Common myeloid progenitor, CD34-positive (primary cell): ENCODE results near the gene DCUN1D1.

ENCODE experiments used
- CTCF ChIA-PET: fragments of 350-600 bp; sonication (Branson Sonifier 250); formaldehyde crosslinking; loops from one replicate; lab custom pipeline; 2021; ENCODE audit warnings: antibody characterized with exemption; lab: Charles Lee
- POLR2A ChIA-PET: fragments of 350-600 bp; sonication (Branson Sonifier 250); formaldehyde crosslinking; loops from one replicate; lab custom pipeline; 2021; ENCODE audit warnings: antibody characterized with exemption; lab: Charles Lee
- DNase-seq, 3 donors: peaks; one replicate each; pipeline versions ENCODE4 v3.0.0 to v3.0.0-alpha.2; 2013
- H3K27ac ChIP-seq, 2 experiments: 1 replicate in 1 of 2; 2 replicates in 1 of 2; pipeline ENCODE4 v1.7.0; 2013; ENCODE audit warnings: inconsistent platforms in 2 of 2, low read length in 2 of 2, mild to moderate bottlenecking in 2 of 2, low read depth in 1 of 2, moderate library complexity in 1 of 2; ENCODE audit not compliant: severe bottlenecking in 2 of 2, insufficient read depth in 1 of 2, poor library complexity in 1 of 2
- H3K27me3 ChIP-seq, 5 experiments: replicated peaks in 2 of 5; 1 replicate in 3 of 5; 2 replicates in 2 of 5; pipeline versions ENCODE4 v1.6.1 to v1.7.0; 2013; ENCODE audit warnings: low read length in 4 of 5, mild to moderate bottlenecking in 2 of 5, moderate library complexity in 2 of 5, inconsistent platforms in 1 of 5; ENCODE audit not compliant: insufficient read depth in 5 of 5, control insufficient read depth in 4 of 5
- H3K36me3 ChIP-seq, 4 experiments: 1 replicate in 2 of 4; 2 replicates in 2 of 4; pipeline versions ENCODE4 v1.6.1 to v1.7.0; 2013; ENCODE audit warnings: low read length in 3 of 4, control low read depth in 1 of 4, mild to moderate bottlenecking in 1 of 4; ENCODE audit not compliant: control insufficient read depth in 4 of 4, insufficient read depth in 4 of 4
- H3K4me1 ChIP-seq, 4 experiments: 1 replicate in 3 of 4; 2 replicates in 1 of 4; pipeline versions ENCODE4 v1.6.1 to v1.7.1; 2013; ENCODE audit warnings: low read length in 3 of 4, mild to moderate bottlenecking in 3 of 4, control low read depth in 1 of 4, inconsistent platforms in 1 of 4, moderate library complexity in 1 of 4; ENCODE audit not compliant: control insufficient read depth in 4 of 4, insufficient read depth in 4 of 4; ENCODE audit errors: control extremely low read depth in 1 of 4
- H3K4me3 ChIP-seq, 7 experiments: 1 replicate in 4 of 7; 2 replicates in 3 of 7; pipeline versions ENCODE4 v1.5.1 to v1.7.0; 2013; ENCODE audit warnings: mild to moderate bottlenecking in 7 of 7, low read length in 6 of 7, moderate library complexity in 6 of 7, inconsistent platforms in 2 of 7, low read depth in 2 of 7, control low read depth in 1 of 7; ENCODE audit not compliant: insufficient read depth in 4 of 7, control insufficient read depth in 1 of 7; ENCODE audit errors: extremely low read depth in 1 of 7
- H3K9me3 ChIP-seq, 5 experiments: 1 replicate in 4 of 5; 2 replicates in 1 of 5; pipeline versions ENCODE4 v1.6.1 to v1.7.1; 2013; ENCODE audit warnings: low read length in 4 of 5, mild to moderate bottlenecking in 2 of 5, inconsistent platforms in 1 of 5, low read depth in 1 of 5, moderate library complexity in 1 of 5; ENCODE audit not compliant: control insufficient read depth in 4 of 5, insufficient read depth in 2 of 5; ENCODE audit errors: control extremely low read depth in 1 of 5
- WGBS: methylation state at CpG from one replicate; pipeline ENCODE4 v1.1.5; 2013; ENCODE audit not compliant: insufficient coverage; 5-methylcytosine and 5-hydroxymethylcytosine counted together

DCUN1D1 gene

GRCh38 chr3:182957226-182957625 is 23.1 kb downstream of the DCUN1D1 start:
- H3K36me3 ChIP-seq, result peaks cover 18 to 44% (median 32%) of the 10 kb centered on the region in 4 experiments
- DNase-seq, result no peak
- POLR2A ChIA-PET, result no interaction called here
- CTCF ChIA-PET, result no interaction called here
- H3K27ac ChIP-seq, result no peak overlapping the region
- H3K4me1 ChIP-seq, result peaks cover 0 to 13% (median 1%) of the 10 kb centered on the region in 4 experiments
- H3K9me3 ChIP-seq, result no peaks in the 10 kb centered on the region
- H3K27me3 ChIP-seq, result no peaks in the 10 kb centered on the region
- WGBS, result 94% methylated on average over 2 of the region's 5 CpGs
- H3K4me3 ChIP-seq, result no peak overlapping the region

- ChIA-PET POLR2A (no interaction called here), CTCF (interaction anchor here (1.1 kb wide), 1 partner anchor 42 kb away, joined by 5 read pairs; no protein-coding TSS in a partner anchor)
- Histone ChIP-seq H3K36me3 (peaks cover 12 to 37% (median 28%) of the 10 kb centered on the region in 4 experiments), H3K9me3 (no peaks in the 10 kb centered on the region), H3K27me3 (no peaks in the 10 kb centered on the region), H3K4me3 (no peak overlapping the region), H3K27ac (no peak overlapping the region), H3K4me1 (peaks cover 0 to 4% (median 0%) of the 10 kb centered on the region in 4 experiments)
- DNase-seq, result no peak
- WGBS, result 80% methylated on average over 6 of the region's 9 CpGs
These were observed 25.6 kb downstream of the DCUN1D1 start for GRCh38 chr3:182954553-182955235.

DNA sequence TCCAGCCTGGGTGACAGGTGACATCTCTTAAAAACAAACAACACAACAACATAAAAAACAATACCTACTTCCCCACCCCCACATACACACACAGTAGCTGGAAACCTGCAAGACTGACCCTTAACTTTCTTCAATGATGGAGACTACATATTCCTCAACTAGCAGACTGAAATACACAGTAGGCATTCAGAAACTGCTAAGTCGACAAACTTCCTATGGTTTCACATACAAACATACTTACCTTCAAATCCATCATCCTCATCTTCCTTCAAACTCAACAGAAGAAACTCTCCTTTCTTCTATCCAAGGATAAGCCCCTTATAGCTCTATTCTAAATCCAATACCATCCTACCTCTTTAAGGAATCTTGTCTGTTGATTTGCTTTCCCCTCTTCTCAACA is 30.6 kb downstream of the DCUN1D1 start:
- Histone ChIP-seq H3K9me3 (no peaks in the 10 kb centered on the region), H3K27ac (no peak overlapping the region), H3K4me3 (no peak overlapping the region), H3K27me3 (no peaks in the 10 kb centered on the region), H3K4me1 (no peaks in the 10 kb centered on the region), H3K36me3 (peaks cover 14 to 42% (median 28%) of the 10 kb centered on the region in 4 experiments)
- WGBS, result 100% methylated on average over 1 of the region's 1 CpG
- ChIA-PET CTCF (interaction anchor here (0.7 to 0.8 kb wide), 4 partner anchors 29 to 152 kb away, joined by 3 to 5 read pairs (median 3); no protein-coding TSS in a partner anchor), POLR2A (no interaction called here)
- DNase-seq, result no peak

GRCh38 chr3:182948305-182948704 is 32.0 kb downstream of the DCUN1D1 start:
- H3K27me3 ChIP-seq, result no peaks in the 10 kb centered on the region
- no peak for DNase-seq
- no peaks in the 10 kb centered on the region for H3K9me3 ChIP-seq
- POLR2A ChIA-PET, result no interaction called here
- H3K4me3 ChIP-seq, result no peak overlapping the region
- CTCF ChIA-PET, result interaction anchor here (1.1 to 1.5 kb wide), 2 partner anchors 23 to 155 kb away, joined by 3 read pairs; no protein-coding TSS in a partner anchor
- no peaks in the 10 kb centered on the region for H3K4me1 ChIP-seq
- H3K27ac ChIP-seq, result no peak overlapping the region
- WGBS, result 93% methylated on average over 2 of the region's 5 CpGs
- peaks cover 14 to 38% (median 25%) of the 10 kb centered on the region in 4 experiments for H3K36me3 ChIP-seq

DNA sequence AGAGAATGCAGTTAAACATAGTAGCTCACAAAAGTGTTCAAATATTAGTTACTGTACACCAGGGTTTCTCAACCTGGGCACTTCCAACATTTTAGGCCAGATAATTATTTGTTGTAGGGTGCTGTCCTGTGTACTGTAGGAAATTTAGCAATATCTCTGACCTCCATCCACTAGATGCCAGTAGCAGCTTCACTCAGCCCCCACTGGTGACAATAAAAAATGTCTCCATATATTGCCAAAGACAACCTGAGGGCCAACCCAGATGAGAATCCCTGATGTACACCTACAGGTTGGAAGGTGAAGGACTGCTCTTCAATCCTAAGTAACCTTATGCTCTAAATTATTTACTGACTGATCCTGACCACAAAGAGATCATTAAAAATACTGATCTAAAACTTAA is 32.5 kb downstream of the DCUN1D1 start:
- H3K27me3 ChIP-seq, result no peaks in the 10 kb centered on the region
- DNase-seq, result peak; percentile 25 to 53 (median 36)
- H3K9me3 ChIP-seq, result no peaks in the 10 kb centered on the region
- no peak overlapping the region for H3K27ac ChIP-seq
- no peaks in the 10 kb centered on the region for H3K4me1 ChIP-seq
- H3K4me3 ChIP-seq, result no peak overlapping the region
- CTCF ChIA-PET, result interaction anchor here (1.1 to 1.7 kb wide), 3 partner anchors 23 to 155 kb away, joined by 3 read pairs; no protein-coding TSS in a partner anchor
- POLR2A ChIA-PET, result no interaction called here
- peaks cover 12 to 34% (median 23%) of the 10 kb centered on the region in 4 experiments for H3K36me3 ChIP-seq

DNA sequence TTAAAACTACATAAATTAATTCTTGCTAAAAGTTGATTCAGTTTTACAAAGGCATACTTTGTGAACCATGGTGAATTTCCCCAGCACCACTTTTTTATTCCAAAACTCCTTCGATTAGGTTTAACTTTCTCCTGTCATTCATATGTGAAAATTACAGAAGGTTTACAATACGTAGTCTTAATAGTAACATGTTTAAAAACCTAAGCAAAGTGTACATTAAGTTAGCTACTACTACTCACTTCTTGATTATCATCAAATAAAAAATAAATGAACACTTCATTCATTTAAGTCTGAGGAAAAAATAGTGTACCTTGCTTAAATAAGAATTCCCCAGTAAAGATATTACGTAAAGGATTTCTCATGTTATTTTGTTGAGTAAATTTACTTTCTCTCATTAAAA is 38.6 kb downstream of the DCUN1D1 start:
- H3K4me3 ChIP-seq, result no peak overlapping the region
- CTCF ChIA-PET, result no interaction called here
- H3K4me1 ChIP-seq, result peaks cover 0 to 10% (median 4%) of the 10 kb centered on the region in 4 experiments
- POLR2A ChIA-PET, result no interaction called here
- no peaks in the 10 kb centered on the region for H3K9me3 ChIP-seq
- DNase-seq, result no peak
- H3K27ac ChIP-seq, result no peak overlapping the region
- peaks cover 12 to 27% (median 13%) of the 10 kb centered on the region in 4 experiments for H3K36me3 ChIP-seq
- no peaks in the 10 kb centered on the region for H3K27me3 ChIP-seq
- no CpG with 5 or more reads among the region's 3 CpGs for WGBS

DNA sequence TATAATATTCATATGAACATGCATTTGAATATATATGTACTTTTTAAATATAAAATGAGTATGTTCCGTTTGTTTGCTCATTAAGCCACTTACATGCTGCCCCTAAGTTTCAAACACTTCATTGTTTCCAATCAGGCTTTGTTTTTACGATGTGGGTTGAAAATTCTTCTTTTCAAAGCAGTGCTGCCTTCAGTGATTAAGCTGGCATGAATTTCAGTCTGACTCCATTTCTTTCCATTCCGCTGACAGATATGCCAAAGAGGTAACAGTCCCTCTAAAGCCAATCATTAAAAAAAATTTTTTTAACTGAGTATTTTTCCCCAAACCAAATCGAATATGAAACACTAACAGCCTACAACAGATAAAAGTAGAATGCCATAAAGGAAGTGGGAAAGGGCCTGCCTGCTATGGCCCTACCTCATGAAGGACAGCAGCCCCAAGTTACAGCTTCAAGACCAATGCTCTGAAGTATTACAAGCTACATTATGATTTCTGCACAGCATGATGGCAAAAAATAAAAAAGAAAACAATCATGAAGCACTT is 40.0 kb downstream of the DCUN1D1 start:
- ChIA-PET POLR2A (no interaction called here), CTCF (no interaction called here)
- Histone ChIP-seq H3K4me3 (no peak overlapping the region), H3K4me1 (peaks cover 0 to 10% (median 7%) of the 10 kb centered on the region in 4 experiments), H3K27me3 (no peaks in the 10 kb centered on the region), H3K27ac (no peak overlapping the region), H3K36me3 (peaks cover 3 to 15% (median 5%) of the 10 kb centered on the region in 4 experiments), H3K9me3 (no peaks in the 10 kb centered on the region)
- DNase-seq, result no peak
- WGBS, result 100% methylated on average over 3 of the region's 4 CpGs
